ENCODE measurements around the gene BAIAP2.

The BAIAP2 gene

GRCh38 chr17:81057777-81058176 lies 22.8 kb downstream of the BAIAP2 start:
- no peaks in the 10 kb centered on the region for H3K9me2 ChIP-seq (replicated peaks; ENCODE audit: insufficient read depth, low read length)
- no peaks in the 10 kb centered on the region for H3K9me3 ChIP-seq (replicated peaks; ENCODE audit: insufficient read depth, low read length)
- no peak overlapping the region for H2AFZ ChIP-seq (ENCODE audit: low read length)
- H3F3A ChIP-seq (ENCODE audit: insufficient read depth, low read length), result no peaks in the 10 kb centered on the region
- H3K27me3 ChIP-seq (replicated peaks; ENCODE audit: insufficient read depth, low read length), result peaks cover 95% of the 10 kb centered on the region
- no peak for TF ChIP-seq CTCF (IDR thresholded peaks at IDR 0.05; ENCODE audit: low read length)
- TF ChIP-seq EZH2 (optimal IDR thresholded peaks at IDR 0.05; ENCODE audit: low read depth, low read length), result no peak
- no peak for TF ChIP-seq EZH2phosphoT487 (IDR thresholded peaks at IDR 0.05; ENCODE audit: low read length)
- no peaks in the 10 kb centered on the region for H4K20me1 ChIP-seq (ENCODE audit: insufficient read depth, low read length)
- H3K79me2 ChIP-seq (ENCODE audit: low read length), result no peaks in the 10 kb centered on the region
- H3K9ac ChIP-seq (ENCODE audit: low read length), result no peak overlapping the region
- H3K36me3 ChIP-seq (replicated peaks; ENCODE audit: insufficient read depth, low read length), result no peaks in the 10 kb centered on the region
- no peak overlapping the region for H3K4me2 ChIP-seq (ENCODE audit: low read depth, low read length)
- no peak overlapping the region for H3K4me3 ChIP-seq (ENCODE audit: low read length)
- no peak overlapping the region for H3K27ac ChIP-seq (ENCODE audit: low read length)
- DNase-seq, result no peak
- no peaks in the 10 kb centered on the region for H3K4me1 ChIP-seq (ENCODE audit: low read length)

GRCh38 chr17:81058263-81058871 lies 23.4 kb downstream of the BAIAP2 start:
- no peaks in the 10 kb centered on the region for H3K79me2 ChIP-seq (ENCODE audit: low read length)
- H3K27ac ChIP-seq (ENCODE audit: low read length), result no peak overlapping the region
- no peak overlapping the region for H3K9ac ChIP-seq (ENCODE audit: low read length)
- no peak for DNase-seq
- H2AFZ ChIP-seq (ENCODE audit: low read length), result no peak overlapping the region
- no peaks in the 10 kb centered on the region for H4K20me1 ChIP-seq (ENCODE audit: insufficient read depth, low read length)
- H3K9me3 ChIP-seq (replicated peaks; ENCODE audit: insufficient read depth, low read length), result no peaks in the 10 kb centered on the region
- H3K4me1 ChIP-seq (ENCODE audit: low read length), result no peaks in the 10 kb centered on the region
- no peak for TF ChIP-seq EZH2 (optimal IDR thresholded peaks at IDR 0.05; ENCODE audit: low read depth, low read length)
- no peak for TF ChIP-seq CTCF (IDR thresholded peaks at IDR 0.05; ENCODE audit: low read length)
- no peak for TF ChIP-seq EZH2phosphoT487 (IDR thresholded peaks at IDR 0.05; ENCODE audit: low read length)
- H3K36me3 ChIP-seq (replicated peaks; ENCODE audit: insufficient read depth, low read length), result no peaks in the 10 kb centered on the region
- H3K4me2 ChIP-seq (ENCODE audit: low read depth, low read length), result peak overlapping the region; percentile 21; the same call in 1 of the 2 replicates
- H3K27me3 ChIP-seq (replicated peaks; ENCODE audit: insufficient read depth, low read length), result peaks cover 95% of the 10 kb centered on the region
- no peaks in the 10 kb centered on the region for H3F3A ChIP-seq (ENCODE audit: insufficient read depth, low read length)
- no peaks in the 10 kb centered on the region for H3K9me2 ChIP-seq (replicated peaks; ENCODE audit: insufficient read depth, low read length)
- H3K4me3 ChIP-seq (ENCODE audit: low read length), result no peak overlapping the region

GRCh38 chr17:81059026-81059425 lies 24.1 kb downstream of the BAIAP2 start:
- Histone ChIP-seq H3K27me3 (replicated peaks; ENCODE audit: insufficient read depth, low read length) (peaks cover 99% of the 10 kb centered on the region), H3K9me3 (replicated peaks; ENCODE audit: insufficient read depth, low read length) (no peaks in the 10 kb centered on the region), H3K4me2 (ENCODE audit: low read depth, low read length) (no peak overlapping the region; the same call in 1 of the 2 replicates), H2AFZ (ENCODE audit: low read length) (no peak overlapping the region), H4K20me1 (ENCODE audit: insufficient read depth, low read length) (no peaks in the 10 kb centered on the region), H3K9me2 (replicated peaks; ENCODE audit: insufficient read depth, low read length) (no peaks in the 10 kb centered on the region), H3K4me3 (ENCODE audit: low read length) (no peak overlapping the region), H3K79me2 (ENCODE audit: low read length) (no peaks in the 10 kb centered on the region), H3K36me3 (replicated peaks; ENCODE audit: insufficient read depth, low read length) (no peaks in the 10 kb centered on the region), H3F3A (ENCODE audit: insufficient read depth, low read length) (no peaks in the 10 kb centered on the region), H3K9ac (ENCODE audit: low read length) (no peak overlapping the region), H3K27ac (ENCODE audit: low read length) (no peak overlapping the region), H3K4me1 (ENCODE audit: low read length) (no peaks in the 10 kb centered on the region)
- TF ChIP-seq CTCF (IDR thresholded peaks at IDR 0.05; ENCODE audit: low read length) (no peak), EZH2phosphoT487 (IDR thresholded peaks at IDR 0.05; ENCODE audit: low read length) (no peak), EZH2 (optimal IDR thresholded peaks at IDR 0.05; ENCODE audit: low read depth, low read length) (no peak)
- DNase-seq, result no peak
